ENCODE results near the gene COL8A2.

The COL8A2 gene

GRCh38 chr1:36109041-36109679 is 15.9 kb downstream of the COL8A2 start:
- FAIRE-seq, result no peak

DNA sequence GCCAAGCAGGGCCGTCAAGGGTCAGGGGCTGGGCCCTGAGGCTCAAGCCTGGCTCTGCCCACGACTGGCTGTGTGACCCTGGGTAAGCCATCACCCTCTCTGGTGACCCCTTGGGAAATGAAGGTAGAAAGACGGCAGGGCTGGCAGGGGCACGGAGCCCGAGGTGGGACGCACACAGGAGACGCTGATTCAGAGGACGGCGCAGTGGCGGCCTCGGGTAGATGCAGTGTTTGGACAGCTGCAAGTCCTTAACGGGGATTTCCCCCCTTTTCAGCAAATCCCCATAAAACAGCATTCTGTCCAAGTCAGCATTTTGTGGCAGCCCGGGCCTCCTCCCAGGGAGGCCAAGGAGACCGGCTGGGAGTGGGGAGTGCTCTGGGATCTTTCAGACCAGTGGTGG is 16.7 kb downstream of the COL8A2 start:
- FAIRE-seq, result no peak

DNA sequence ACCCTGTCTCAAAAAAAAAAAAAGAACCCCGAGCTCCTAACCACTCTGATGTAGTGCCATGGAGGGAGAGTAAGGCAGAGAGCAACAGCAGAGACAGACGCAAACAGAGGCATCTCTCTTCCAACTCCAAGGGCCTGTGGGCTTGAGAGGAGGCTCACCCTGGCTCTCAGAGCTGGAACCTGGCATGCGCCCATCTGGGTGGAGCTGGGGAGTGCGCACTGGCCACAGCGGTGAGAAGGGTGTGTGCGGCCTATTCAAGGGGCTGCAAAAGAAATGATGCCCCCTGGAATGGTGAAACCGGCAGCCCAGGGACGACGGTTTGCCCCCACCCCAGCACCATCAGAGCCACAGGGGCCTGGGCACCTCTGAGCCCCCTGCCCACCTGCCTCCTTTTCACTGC is 17.6 kb downstream of the COL8A2 start:
- no peak for FAIRE-seq

DNA sequence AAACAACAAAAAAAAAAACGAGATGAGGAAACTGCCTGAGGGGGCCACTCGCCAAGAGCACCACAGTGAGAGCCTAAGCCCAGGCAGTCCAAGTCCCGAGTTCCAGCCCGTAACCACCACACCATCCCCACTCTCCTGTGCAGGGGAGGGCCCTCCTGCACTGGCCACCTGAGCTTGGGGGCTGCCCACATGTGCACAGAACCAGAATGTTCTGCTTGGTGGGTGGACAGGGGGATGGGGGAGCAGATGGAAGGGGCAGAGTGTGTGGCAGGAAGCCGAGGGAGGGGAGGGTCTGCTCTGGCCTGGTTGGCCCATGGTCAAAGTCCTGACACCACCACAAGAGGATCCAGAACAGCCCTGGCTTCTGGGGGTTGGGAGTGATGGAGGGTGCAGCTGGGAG is 18.8 kb downstream of the COL8A2 start:
- FAIRE-seq, result no peak

GRCh38 chr1:36101546-36101945 is 23.5 kb downstream of the COL8A2 start:
- no peak for FAIRE-seq

GRCh38 chr1:36100376-36100775 is 24.6 kb downstream of the COL8A2 start:
- FAIRE-seq, result no peak

DNA sequence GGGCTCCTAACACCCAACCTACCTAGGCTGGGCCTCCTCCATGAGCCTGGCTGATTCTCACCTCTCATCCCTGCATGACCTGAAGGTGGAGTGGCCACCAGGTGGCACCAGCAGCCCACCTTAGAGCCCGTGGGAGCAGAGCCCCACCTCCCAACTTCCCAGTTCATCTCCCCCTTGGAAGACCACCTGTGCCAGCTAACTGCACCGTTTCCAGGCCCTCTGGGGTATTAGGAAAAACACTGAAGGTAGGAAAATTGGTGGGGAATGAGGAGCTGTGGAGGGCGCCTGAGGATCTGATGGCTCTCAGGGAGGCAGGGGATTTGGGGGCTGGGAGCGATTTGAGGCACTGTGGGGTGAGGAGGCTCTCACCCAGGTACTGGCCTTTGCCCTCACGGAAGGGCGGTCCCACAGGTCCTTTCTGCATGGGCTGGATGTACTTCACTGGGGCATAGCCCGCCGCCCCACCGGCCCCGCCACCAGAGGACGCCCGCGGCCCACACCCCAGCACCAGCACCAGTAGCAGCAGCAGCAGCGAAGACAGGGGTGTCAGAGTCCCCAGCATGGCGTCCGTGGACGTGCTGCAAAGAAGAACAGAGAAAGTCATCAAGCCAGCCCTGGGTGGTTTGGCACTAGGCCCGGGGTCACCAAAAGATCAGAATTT is 25.2 kb downstream of the COL8A2 start:
- no peak for FAIRE-seq

DNA sequence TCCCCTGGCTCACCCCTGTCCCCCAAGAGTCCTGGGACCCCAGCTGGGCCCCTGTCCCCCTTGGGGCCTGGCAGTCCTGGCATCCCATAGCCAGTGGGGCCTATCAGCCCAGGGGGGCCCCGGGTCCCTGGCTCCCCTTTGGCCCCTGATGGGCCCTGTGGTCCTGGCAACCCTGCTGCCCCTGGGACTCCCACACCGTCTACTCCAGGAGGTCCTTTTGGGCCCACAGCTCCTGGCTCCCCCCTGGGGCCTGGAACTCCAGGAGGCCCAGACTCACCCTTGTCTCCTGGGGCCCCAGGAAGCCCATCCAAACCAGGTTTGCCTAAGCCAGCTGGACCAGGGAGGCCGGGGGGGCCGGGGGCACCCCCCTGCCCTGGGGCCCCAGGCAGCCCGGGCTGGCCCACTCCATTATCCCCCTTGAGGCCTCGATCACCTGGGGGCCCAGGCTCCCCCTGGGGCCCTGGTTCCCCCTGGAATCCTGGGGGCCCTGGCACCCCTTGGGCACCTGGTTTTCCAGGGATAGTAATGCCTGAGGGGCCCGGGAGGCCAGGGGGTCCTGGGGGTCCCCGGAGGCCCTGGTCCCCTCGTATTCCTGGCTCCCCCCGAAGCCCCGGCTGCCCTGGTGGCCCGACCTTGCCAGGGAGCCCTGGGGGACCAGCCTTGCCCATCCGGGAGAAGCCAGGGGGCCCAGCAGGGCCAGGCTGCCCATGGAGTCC is 26.2 kb downstream of the COL8A2 start:
- no peak for FAIRE-seq

- no peak for FAIRE-seq
Measured at GRCh38 chr1:36097693-36098585, 27.1 kb downstream of the COL8A2 start.

GRCh38 chr1:36096500-36097432 is 28.3 kb downstream of the COL8A2 start:
- no peak for FAIRE-seq

GRCh38 chr1:36095760-36096405 is 29.1 kb downstream of the COL8A2 start:
- no peak for FAIRE-seq

GRCh38 chr1:36094621-36095061 is 30.4 kb downstream of the COL8A2 start:
- no peak for FAIRE-seq

GRCh38 chr1:36093929-36094328 is 31.1 kb downstream of the COL8A2 start:
- FAIRE-seq, result no peak

GRCh38 chr1:36093226-36093625 is 31.8 kb downstream of the COL8A2 start:
- FAIRE-seq, result no peak

DNA sequence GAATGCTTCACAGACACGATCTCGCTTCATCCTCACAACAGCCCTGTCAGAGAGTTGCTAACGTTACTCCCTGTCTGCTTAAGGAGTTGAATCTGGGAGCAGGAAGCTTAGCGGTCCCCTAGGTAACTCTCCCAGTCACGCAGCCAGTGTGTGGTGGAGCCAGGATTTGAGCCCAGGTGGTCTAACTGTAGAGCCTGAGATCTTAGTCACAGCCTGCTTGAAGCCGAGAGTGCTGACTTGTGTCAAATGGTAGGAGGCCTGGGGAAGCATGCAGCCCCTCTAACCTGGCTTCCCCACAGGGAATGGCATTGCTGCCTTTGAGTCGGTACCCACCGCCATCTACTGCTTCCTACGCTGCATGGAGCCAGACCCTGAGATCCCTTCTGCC is 32.2 kb downstream of the COL8A2 start:
- FAIRE-seq, result no peak

GRCh38 chr1:36092166-36092797 is 32.7 kb downstream of the COL8A2 start:
- FAIRE-seq, result no peak

DNA sequence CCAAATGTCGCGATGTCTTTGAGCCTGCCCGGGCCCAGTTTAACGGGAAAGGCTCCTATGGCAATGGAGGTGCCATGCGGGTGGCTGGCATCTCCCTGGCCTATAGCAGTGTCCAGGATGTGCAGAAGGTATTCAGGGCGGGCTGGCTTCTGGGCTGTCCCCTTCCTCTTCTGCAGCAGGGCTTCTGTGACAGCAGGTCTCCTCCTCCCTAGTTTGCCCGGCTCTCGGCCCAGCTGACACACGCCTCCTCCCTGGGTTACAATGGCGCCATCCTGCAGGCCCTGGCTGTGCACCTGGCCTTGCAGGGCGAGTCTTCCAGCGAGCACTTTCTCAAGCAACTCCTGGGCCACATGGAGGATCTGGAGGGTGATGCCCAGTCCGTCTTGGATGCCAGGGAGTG is 33.3 kb downstream of the COL8A2 start:
- no peak for FAIRE-seq

- FAIRE-seq, result no peak
Measured at GRCh38 chr1:36091141-36091540, 33.9 kb downstream of the COL8A2 start.

GRCh38 chr1:36089393-36090121 is 35.5 kb downstream of the COL8A2 start:
- no peak for FAIRE-seq
